NCI-H128 (cell line): ENCODE measurements around the gene ZNF544.

Experiments
- DNase-seq: peaks from one replicate; lab custom pipeline; 2025; ENCODE audit not compliant: unreplicated experiment; lab: John Stamatoyannopoulos, UW

ZNF544 gene

DNA sequence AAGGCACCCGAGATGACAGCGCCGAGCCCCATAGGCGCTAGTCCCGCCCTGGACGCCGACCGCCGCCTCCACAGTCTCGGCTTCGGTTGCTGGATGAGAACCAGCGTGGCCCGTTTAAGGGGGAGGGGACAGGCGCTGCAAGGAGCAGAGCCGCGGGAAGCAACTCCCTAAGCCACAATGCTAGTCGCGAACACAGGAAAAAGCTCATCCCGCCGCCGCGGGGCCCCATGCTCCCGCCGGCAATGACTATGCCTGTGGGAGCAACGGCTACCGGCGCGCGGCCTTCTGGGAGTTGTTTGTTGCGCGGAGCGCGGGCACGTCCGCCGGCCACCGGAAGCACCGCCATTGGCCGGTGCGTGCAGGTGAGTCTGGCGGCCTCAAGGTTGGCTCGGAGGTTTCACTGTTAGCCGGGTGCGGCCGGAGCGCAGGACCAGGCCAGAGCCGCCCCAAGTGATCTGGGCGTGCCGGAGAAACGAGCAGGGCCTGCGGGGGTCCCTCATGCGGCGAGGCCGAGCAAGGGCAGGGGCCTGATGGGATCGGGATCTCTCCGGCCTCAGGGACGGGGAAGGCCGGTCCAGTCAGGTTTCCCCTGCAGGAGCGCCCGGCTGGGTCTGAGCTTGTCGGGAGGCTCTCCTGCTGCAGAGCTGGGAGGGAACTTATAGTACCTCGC, at the start of gene ZNF544:
TSS of gene ZNF544 (plus strand) at position 330 of the 670 bp plus-strand sequence. CDS start 15,110 bp downstream, outside the sequence.
- DNase-seq = peak; percentile 44

DNA sequence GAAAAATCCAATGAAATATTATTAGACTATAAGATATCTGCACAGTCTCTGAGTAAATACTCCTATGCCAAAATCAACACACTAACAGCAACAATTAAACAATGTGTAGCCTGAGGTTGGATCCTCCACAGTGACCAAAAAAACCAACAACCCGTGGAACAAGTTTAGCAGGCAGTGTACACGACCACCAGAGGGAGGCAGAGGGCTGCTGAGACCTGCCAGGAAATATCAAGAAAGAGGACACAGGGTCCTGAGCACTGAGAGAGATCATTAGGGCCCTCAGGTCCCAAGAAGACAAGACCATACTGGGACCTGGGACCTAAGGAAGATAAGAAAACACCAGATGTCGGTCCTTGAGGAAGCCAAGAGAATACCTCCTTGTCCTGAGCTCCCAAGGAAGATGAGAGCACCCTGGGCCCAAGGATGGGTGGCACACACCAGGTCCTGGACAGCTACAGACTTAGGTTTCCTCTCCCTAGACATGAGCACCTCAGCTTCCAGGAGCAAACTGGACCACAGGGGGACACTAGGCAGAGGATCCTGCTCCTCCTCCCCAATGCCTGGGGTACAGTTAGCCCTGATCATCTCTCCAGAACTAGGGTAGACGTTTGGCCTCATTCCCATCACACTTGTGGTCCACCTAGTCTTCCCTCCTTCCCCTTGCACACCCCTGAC, 46.7 kb upstream of the ZNF544 start:
- DNase-seq = peak; percentile 13

DNA sequence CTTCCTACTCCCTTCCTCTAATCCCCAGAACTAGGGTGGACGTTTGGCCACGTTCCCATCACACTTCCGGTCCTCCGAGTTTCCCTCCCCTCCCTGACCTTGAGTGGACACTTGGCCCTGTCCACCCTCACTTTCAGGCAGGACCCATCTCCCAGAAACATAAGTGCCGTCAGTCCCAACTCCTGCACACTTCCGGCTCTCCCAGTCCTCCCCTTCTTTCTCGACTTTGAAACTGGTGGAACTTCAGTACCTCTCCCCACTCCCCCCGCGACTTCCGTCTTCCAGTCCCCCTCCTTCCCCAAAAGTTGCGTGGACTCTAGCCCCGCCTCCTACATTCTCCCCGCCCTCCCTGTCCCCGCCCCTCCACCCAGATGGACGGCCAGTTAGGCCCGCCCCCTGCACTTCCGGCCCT, 46.1 kb upstream of the ZNF544 start:
- no peak for DNase-seq

DNA sequence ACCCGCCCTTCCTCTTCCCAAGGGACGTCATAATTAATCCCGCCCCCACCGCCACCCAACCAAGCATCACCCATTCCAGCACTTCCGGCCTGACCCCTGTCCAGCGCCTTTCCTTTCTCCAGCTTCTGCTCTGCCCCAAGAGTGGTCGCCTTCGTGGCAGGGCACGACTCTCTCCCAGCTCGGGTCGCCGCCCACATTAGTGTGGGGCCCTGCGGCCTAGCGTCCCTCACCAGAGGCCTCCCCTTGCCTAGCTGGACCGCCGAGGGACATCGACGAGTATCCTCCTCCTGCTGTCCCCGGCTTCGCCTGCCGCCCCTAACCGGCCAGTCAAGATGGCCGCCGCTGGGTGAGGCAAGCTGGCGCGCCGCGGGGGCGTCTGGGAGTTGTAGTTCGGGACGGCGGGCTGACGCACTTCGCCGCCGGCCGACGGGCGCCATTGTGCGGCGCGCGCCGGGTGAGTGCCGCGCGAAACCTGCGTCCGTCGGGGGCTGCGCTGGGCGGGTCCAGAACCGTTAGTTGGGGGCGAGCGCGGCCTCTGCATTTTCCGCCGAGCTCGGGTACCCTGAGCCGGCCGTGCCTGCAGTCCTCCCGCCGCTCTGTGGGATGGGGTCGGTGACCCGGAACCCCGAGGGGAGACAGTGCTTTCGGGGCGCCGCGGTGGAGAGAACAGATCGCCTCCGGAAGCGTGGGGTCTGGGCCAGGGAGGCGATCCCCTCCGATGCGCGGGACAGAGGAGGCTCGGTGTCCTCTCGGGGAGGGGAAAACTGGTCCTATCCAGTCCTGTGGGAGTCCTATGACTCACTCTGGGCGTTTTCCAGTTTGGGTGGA, 45.5 kb upstream of the ZNF544 start, which contains the start of gene ZNF274:
TSS of gene ZNF274 (plus strand) at position 73 of the 828 bp plus-strand sequence. CDS start 905 bp downstream, outside the sequence.
- peak; percentile 77 for DNase-seq

DNA sequence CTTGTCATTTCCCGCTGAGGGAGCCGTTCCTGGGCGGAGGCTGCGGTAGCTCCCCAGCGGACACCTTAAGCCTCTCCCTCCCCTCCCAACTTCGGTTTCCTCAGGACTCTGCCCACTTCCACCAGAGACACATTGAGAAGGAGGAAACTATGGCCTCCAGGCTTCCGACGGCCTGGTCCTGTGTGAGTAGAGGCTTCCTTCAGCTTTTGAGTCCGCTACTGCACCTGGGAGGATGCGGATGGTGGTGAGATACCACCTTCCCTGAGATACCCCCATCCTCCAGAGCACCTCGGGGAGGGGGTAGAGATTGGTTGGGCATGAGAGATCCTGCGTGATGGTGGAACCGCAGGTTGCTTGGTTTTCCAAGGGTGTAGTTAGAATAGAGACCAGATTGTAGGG, 44.9 kb upstream of the ZNF544 start:
- no peak for DNase-seq

DNA sequence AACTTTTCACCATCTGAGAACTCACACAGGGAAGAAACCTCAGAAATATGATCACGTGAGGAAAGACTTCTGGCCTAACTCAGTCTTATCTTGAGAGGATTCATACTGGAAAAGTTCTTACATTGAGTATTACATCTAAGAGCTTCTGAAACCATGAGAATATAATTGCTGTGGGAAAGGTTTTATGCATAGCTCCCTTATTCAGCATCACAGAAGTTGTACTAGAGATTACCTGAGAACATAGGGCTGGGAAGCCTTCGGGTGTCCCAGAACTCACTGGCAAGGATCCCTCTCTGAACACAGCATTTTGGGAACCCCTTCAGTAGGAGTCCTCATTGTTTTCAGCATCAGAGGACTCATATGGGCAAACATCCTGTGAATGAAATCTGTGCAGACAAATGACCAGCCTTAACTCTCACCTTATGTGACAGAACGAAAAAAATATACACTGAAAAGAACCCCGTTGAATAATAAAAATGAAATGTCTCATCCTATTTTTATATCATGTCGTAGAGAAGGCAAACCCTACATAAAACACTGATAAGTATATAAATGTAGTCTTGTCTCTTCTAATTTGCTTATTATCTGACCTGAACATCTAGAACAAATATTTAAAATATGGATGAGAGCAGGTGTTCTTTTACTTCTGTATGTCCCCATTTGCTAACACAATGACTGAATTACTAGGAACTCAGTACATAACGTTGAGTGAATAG, 31.7 kb upstream of the ZNF544 start:
- no peak for DNase-seq

DNA sequence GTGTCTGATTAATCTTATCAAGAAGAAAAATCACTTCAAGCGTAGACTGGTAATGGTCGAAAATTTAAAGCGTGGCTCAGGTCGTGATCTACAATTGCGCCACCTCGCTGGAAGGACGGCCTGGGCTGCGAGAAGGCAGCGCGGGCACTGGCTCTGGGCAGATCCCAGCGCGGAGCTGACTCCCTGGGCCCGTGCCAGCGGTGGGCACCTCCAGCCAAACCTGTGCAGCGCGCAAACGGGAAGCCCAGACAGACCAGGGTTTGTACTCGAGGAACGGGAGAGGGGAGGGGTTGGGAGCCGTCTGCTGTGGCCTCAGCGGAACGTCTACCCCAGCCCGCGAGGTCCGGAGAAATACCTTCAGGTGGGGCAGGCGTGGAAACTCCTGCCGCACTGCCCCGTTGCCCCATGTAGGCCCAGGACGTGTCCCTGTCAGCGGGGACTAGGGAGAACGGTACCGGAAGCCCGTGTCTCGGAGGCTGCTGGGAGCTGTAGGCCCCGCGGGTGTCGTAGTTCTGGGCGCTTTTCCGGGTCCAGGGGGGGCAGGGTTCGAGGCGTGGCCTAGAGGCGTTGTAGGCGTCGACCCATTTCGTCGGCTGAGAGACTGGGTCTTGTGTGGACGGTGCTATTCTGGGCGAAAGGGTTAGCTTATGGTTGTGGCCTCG, 24.8 kb upstream of the ZNF544 start:
- DNase-seq = no peak

DNA sequence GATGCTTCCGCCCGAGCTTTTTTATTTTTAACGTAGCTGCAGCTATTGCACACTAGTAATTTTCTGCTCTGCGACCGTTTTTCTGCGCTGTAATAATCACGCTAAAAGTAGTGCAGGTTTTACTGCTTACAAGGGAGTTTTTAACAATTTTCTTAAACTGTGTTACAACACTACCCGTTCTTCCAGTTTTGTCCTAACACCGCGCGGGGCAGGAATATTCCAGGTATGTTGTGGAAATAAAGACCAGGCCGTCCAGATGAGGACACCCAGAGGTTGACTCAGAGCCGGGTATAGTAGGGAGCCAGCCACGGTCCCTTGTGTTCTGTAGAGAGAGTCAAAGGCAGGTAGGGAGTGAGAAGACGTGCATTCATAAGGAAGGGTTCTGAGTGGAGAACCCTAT, 24.1 kb upstream of the ZNF544 start:
- DNase-seq = no peak

DNA sequence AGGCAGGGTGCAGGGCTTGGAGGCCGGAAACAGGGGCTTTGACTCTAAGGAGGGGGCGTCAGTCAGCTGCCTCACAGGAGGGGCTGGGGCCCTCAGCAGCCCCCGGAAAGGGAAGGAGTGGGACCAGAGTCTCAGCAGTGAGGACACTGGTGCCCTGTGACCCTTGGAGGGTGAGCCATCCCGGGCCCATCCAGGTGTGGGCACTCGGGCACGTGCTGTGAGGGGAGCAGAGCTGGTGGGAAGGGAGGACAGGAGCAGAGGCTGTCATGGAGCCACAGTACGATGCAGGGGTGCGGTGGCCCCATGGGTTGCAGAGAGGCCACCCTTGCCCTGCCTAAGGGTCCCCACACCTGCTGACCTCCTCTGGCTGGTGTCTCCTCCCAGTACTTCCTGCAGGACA, 19.1 kb upstream of the ZNF544 start:
- no peak for DNase-seq

DNA sequence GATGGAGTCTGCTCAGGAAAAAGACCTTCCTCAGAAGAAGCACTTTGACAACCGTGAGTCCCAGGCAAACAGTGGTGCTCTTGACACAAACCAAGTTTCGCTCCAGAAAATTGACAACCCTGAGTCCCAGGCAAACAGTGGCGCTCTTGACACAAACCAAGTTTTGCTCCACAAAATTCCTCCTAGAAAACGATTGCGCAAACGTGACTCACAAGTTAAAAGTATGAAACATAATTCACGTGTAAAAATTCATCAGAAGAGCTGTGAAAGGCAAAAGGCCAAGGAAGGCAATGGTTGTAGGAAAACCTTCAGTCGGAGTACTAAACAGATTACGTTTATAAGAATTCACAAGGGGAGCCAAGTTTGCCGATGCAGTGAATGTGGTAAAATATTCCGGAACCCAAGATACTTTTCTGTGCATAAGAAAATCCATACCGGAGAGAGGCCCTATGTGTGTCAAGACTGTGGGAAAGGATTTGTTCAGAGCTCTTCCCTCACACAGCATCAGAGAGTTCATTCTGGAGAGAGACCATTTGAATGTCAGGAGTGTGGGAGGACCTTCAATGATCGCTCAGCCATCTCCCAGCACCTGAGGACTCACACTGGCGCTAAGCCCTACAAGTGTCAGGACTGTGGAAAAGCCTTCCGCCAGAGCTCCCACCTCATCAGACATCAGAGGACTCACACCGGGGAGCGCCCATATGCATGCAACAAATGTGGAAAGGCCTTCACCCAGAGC, 16.2 kb upstream of the ZNF544 start:
- no peak for DNase-seq

DNA sequence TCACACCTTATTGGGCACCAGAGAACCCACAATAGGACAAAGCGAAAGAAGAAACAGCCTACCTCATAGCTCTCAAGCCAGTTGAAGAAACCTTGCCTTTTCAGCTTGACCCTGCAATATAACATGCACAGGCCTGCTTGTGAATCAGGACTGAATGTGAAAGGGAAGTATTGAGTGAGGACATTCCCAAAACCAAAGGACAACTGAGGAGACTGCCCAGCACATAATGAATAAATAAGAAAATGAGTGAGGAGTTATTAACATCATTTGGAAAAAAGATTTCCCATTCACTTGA, 15.7 kb upstream of the ZNF544 start:
- DNase-seq = no peak

DNA sequence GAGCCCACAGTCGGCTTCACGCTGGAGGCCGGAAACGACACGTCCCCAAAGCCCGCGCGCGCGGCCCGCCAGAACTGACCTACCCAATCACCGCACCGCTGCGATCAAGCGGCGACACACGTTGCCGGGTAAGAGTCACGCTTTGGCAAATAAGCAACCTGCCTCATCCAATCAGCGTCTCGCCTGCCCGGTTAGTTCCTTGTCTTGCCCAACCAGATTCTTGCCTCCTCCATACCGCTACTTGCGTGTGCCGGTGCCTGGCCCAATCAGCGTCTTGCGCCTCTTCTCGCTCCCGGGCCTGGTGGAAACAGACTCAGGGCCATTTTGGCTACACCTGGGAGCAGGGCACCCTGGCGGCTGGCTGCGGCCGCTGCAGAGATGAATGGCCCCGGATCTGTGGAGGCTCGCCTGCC, 11.6 kb upstream of the ZNF544 start:
- no peak for DNase-seq

DNA sequence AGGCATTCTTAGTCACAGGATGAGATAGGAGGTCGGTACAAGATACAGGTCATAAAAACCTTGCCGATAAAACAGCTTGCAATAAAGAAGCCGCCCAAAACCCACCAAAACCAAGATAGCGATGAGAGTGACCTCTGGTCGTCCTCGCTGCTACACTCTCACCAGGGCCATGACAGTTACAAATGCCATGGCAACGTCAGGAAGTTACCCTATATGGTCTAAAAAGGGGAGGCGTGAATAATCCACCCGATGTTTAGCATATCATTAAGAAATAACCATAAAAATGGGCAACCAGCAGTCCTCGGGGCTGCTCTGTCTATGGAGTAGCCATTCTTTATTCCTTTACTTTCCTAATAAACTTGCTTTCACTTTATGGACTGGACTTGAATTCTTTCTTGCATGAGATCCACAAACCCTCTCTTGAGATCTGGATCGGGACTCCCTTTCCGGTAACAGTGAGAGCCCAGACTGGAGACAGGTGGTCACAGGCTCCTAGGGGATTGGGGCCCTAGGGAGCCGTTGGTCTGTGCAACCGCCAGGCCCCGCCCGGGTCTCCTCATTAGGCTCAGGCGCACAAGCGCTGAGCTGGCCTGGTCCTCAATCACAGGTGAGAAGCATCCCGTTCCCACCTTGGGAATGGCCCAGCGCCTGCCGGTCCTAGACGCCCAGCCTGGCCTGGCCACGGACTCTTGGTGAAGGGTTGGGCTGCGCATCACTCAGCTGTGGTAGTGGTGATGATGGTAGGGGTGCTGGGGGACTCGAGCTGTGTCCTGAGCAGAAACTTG, 10.9 kb upstream of the ZNF544 start:
- no peak for DNase-seq

DNA sequence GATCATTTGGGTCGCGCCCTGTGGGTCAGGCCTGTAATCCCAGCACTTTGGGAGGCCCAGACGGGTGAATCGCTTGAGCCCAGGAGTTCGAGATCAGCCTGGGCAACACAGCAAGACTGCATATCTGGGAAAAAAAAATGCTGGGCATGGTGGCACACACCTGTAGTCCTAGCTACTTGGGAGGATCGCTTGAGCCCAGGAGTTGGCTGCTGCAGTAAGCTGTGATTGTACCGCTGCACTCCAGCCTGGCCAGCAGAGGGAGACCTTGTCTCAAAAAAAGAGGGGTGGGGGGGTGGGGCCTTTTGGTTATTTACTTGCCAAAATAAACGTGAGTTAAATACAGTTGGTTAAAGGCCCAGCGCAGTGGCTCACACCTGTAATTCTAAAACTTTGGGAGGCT, 9.8 kb upstream of the ZNF544 start:
- DNase-seq = no peak

DNA sequence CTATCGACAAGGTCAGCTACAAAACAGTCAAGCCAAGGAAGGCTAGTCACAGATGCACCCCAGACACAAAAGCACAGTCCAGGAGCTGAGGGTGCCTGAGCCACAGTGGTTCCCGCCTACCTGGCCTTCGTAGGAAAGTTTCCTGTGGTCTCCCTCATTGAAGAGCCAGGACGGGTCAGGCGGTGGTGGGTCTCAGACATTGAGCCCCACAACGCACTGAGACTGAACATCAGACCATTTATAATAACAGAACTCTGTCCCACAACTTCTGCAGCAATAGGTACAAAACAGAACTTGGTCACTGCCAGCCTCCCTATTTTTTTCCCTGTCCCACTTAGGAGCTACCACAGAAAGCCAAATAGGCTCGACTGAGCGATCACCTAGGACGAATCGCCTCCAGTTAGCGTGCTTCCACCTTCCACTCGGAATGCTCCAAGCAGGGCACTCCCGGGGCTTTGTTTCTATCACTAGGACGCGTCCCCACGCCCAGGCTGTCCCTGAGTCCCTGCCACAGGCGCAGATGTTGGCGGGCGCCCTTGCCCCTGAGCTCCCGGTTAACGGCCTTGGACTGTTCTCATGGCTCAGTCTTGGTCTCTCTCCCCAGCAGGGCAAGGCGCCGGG, 640 bp upstream of the ZNF544 start:
- DNase-seq = no peak

DNA sequence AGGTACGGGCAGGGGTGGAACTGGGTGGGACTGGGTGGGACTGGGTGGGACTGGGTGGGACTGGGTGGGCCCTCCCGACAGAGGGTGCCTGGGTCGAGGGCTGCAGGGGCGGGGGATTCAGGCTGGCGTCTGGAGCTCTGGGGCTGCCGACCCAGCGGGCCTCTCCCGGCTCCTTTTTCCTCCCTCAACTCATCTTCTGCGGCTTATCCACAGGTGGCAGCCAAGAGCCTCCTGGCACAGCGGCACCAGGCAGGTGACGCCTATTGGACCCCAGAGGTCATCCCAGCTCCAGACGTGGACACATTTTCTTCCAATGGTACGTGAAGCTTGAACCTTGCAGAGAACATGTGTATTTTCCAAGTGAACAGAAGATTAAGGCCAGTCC, 533 bp downstream of the ZNF544 start:
- DNase-seq = no peak

DNA sequence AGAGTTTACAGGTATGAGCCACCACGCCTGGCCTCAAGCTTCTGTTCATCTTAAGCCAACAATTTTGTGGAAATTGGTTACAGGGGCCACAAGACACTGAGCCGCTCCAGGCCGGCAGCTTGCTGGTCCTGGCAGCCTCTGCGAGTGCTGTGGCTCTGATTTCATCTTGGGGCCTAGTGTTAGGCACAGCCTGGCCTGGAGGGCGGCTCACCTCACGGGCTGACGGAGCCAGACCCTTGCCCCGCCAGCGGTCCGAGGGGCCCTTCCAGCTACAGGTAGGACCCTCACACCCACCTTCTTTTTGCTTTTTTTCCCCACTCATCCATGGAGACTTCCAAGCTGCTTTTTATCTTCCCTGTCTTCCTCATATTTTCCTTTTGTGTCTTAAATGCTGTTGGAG, 8.6 kb downstream of the ZNF544 start:
- DNase-seq = no peak

DNA sequence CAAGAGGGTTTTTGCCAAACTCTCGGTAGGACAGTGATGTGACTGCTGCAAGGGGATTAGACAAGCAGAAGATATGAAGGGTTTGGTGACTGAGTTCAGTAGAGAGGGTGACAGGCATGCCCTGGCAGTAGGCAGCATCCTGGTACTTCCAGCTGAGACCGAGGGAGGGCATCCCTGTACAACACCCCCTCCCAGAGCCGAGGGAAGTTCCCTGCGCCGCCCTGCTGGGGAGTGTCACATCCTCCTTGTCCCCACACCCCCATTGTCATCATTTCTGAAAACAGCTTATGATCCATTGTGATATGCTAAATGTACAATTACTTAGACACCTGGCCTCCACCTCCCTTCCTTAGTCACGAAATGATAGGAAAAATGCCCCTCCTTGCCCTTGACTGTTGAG, 14.6 kb downstream of the ZNF544 start:
- DNase-seq = no peak

DNA sequence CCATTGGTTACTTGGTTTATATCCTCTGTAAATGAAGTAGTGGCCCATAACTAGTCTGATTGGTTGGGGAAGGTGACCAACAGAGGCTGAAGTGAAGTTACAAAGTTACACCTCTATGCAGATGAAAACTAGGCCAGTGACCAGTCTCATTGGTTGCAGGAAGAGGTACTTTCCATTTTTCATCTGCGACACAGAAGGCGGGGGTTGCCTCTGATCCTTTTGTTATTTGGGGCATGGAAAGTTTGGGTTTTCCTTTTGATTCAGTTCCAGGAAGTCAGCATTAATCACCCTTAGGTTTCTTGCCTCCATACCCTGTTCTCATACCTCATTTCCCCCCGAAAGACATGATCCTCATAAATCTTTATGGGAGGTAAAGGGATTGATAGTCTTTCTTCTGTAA, 20.2 kb downstream of the ZNF544 start:
- no peak for DNase-seq
